ENCODE data around the gene CDH12.

- TF ChIP-seq CTCF (IDR thresholded peaks at IDR 0.05 in 8 of 11, conservative IDR thresholded peaks at IDR 0.05 in 3 of 11) (no peak), POLR2AphosphoS5 (IDR thresholded peaks at IDR 0.05) (no peak)
Observed at GRCh38 chr5:22612928-22613327, 240.2 kb downstream of the CDH12 start.
